Upper lobe of left lung (tissue), 4 donors: ENCODE results near the gene VASP.

ENCODE experiments used
- CTCF ChIP-seq, 6 experiments: fragments of 450-650 bp in 4 of 6; fragments of 200-600 bp in 2 of 6; sonication (generic) in 2 of 6; IDR thresholded peaks; one replicate each; pipeline ENCODE4 v1.5.1; 2016 to 2019; ENCODE audit warnings: antibody characterized with exemption in 6 of 6
- EP300 ChIP-seq, 4 donors: sonication (generic); formaldehyde crosslinking; IDR thresholded peaks; one replicate each; pipeline ENCODE4 v1.5.1; 2017; ENCODE audit warnings: antibody characterized with exemption in 4 of 4, control low read depth in 2 of 4
- POLR2A ChIP-seq, 4 donors: fragments of 450-650 bp; IDR thresholded peaks; one replicate each; pipeline ENCODE4 v1.5.1; 2016 to 2017; ENCODE audit warnings: antibody characterized with exemption in 4 of 4, mild to moderate bottlenecking in 2 of 4

- TF ChIP-seq CTCF (IDR thresholded peaks at IDR 0.05) (no peak), EP300 (IDR thresholded peaks at IDR 0.05) (no peak), POLR2A (IDR thresholded peaks at IDR 0.05) (no peak)
Observed at GRCh38 chr19:45529420-45529785, 22.1 kb downstream of the VASP start.
